Right atrium auricular region (tissue), 2 donors: ENCODE results near the gene IGFBP6. TPM values are rescaled to one million over a fixed set of nuclear protein-coding genes. Genes with fewer than 3 reads are reported as not detected.

Experiments
- DNase-seq: peaks from one replicate; pipeline ENCODE4 v3.0.0-alpha.2; 2019; ENCODE audit warnings: low spot score
- H3K27ac ChIP-seq, 2 donors: fragments of 200-600 bp; sonication (generic); 1 replicate in 1 of 2; 2 replicates in 1 of 2; pipeline ENCODE4 v1.5.1; 2016 to 2019
- H3K27me3 ChIP-seq, 2 donors: fragments of 200-600 bp; sonication (generic); one replicate each; pipeline versions ENCODE4 v1.5.1 to v1.6.0; 2017 to 2019
- H3K36me3 ChIP-seq: fragments of 200-600 bp; sonication (generic); one replicate; pipeline ENCODE4 v1.5.1; 2016
- H3K4me1 ChIP-seq, 2 donors: fragments of 200-600 bp; sonication (generic); one replicate each; pipeline versions ENCODE4 v1.5.1 to v1.6.0; 2017 to 2019
- H3K4me3 ChIP-seq, 2 donors: fragments of 200-600 bp; sonication (generic); 1 replicate in 1 of 2; 2 replicates in 1 of 2; pipeline ENCODE4 v1.5.1; 2017 to 2019; ENCODE audit warnings: mild to moderate bottlenecking in 1 of 2, moderate library complexity in 1 of 2
- H3K9me3 ChIP-seq, 2 donors: fragments of 200-600 bp; sonication (generic); one replicate each; pipeline ENCODE4 v1.5.1; 2019
- microRNA-seq, 2 donors: library from miRNA; unstranded; fragments of <30 nt; microRNA quantifications; one replicate each; pipeline ENCODE4, GENCODE V29; 2016 to 2017; ENCODE audit warnings: borderline number of aligned reads in 2 of 2, borderline replicate concordance in 1 of 2
- total RNA-seq, 2 donors: library from RNA; depleted of rRNA; stranded (reverse); fragments of >200 nt; gene quantifications; one replicate each; pipeline ENCODE4 v1.1.0, GENCODE V29; 2016
- TF ChIP-seq, protein P1 (sequence below), 2 donors: fragments of 200-600 bp; sonication (generic); IDR thresholded peaks; one replicate each; pipeline ENCODE4 v1.5.1; 2019; ENCODE audit warnings: antibody characterized with exemption in 2 of 2

Gene IGFBP6
- total RNA-seq, 2 donors from 2014 or later = 99.0 to 358 TPM

DNA sequence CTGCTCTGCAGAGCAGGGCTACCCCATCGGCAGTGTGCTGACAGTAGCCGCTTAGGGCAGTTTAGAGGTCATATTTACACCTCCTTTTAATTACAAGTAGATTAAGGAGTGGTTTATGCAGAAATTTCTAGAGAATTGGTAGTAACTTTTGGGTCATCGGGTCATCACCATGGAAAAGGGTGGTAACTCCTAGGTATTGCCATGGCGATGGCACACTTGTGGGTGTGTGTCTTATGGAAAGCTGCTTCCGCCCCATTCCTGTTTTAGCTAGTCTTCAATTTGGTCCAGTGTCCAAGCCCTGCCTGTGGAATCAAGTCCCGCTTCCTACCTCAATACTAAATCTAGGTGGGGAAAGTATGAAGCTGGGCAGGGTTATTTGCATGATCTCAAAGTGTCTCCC lies 53.6 kb downstream of the IGFBP6 start:
- Histone ChIP-seq H3K36me3 (no peaks in the 10 kb centered on the region), H3K9me3 (no peaks in the 10 kb centered on the region), H3K27ac (no peak overlapping the region), H3K4me1 (no peaks in the 10 kb centered on the region), H3K4me3 (no peak overlapping the region), H3K27me3 (no peaks in the 10 kb centered on the region)
- no peak for DNase-seq
- TF ChIP-seq, protein P1, sequence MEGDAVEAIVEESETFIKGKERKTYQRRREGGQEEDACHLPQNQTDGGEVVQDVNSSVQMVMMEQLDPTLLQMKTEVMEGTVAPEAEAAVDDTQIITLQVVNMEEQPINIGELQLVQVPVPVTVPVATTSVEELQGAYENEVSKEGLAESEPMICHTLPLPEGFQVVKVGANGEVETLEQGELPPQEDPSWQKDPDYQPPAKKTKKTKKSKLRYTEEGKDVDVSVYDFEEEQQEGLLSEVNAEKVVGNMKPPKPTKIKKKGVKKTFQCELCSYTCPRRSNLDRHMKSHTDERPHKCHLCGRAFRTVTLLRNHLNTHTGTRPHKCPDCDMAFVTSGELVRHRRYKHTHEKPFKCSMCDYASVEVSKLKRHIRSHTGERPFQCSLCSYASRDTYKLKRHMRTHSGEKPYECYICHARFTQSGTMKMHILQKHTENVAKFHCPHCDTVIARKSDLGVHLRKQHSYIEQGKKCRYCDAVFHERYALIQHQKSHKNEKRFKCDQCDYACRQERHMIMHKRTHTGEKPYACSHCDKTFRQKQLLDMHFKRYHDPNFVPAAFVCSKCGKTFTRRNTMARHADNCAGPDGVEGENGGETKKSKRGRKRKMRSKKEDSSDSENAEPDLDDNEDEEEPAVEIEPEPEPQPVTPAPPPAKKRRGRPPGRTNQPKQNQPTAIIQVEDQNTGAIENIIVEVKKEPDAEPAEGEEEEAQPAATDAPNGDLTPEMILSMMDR (IDR thresholded peaks at IDR 0.05) = no peak

Small RNA genes lying within 50 kb of the gene (microRNA-seq; reads per million reads assigned to microRNA genes)
- gene MIR6757 = 0.71 to 1.4 reads per million in 2 donors

Other genes starting within 250 kb of the IGFBP6 start
- not detected for gene KRT78, start 248.7 kb upstream of the IGFBP6 start, total RNA-seq
- 100 to 1,000 TPM; 199 to 271 TPM for gene KRT8, start 192.6 kb upstream of the IGFBP6 start, total RNA-seq
- 100 to 1,000 TPM in 1 of 2 donors, 10 to 100 TPM in 1; 85.1 to 150 TPM for gene KRT18, start 148.5 kb upstream of the IGFBP6 start, total RNA-seq
- 100 to 1,000 TPM; 272 to 383 TPM for gene EIF4B, start 91.2 kb upstream of the IGFBP6 start, total RNA-seq
- gene TNS2, start 47.6 kb upstream of the IGFBP6 start, total RNA-seq = 100 to 1,000 TPM in 1 of 2 donors, 10 to 100 TPM in 1; 76.2 to 153 TPM
- gene SPRYD3, start 18.3 kb upstream of the IGFBP6 start, total RNA-seq = 10 to 100 TPM; 33.5 to 64.5 TPM
- gene SOAT2, start 5.8 kb downstream of the IGFBP6 start, total RNA-seq = not detected
- gene ZNF740, start 83.1 kb downstream of the IGFBP6 start, total RNA-seq = 1 to 10 TPM; 5.9 to 7.4 TPM
- 1 to 10 TPM; 3.4 to 4.9 TPM for gene CSAD, start 83.3 kb downstream of the IGFBP6 start, total RNA-seq
- under 1 TPM in 1 of 2 donors, not detected in 1; 0.47 TPM for gene ITGB7, start 109.6 kb downstream of the IGFBP6 start, total RNA-seq
- 10 to 100 TPM; 14.8 to 15.0 TPM for gene RARG, start 134.5 kb downstream of the IGFBP6 start, total RNA-seq
- under 1 TPM; 0.12 to 0.59 TPM for gene ESPL1, start 170.6 kb downstream of the IGFBP6 start, total RNA-seq
- 100 to 1,000 TPM; 416 to 549 TPM for gene PFDN5, start 197.9 kb downstream of the IGFBP6 start, total RNA-seq
- gene MYG1, start 202.0 kb downstream of the IGFBP6 start, total RNA-seq = 10 to 100 TPM; 26.9 to 28.3 TPM
- 10 to 100 TPM; 30.4 to 30.8 TPM for gene AAAS, start 223.9 kb downstream of the IGFBP6 start, total RNA-seq
- gene SP7, start 238.7 kb downstream of the IGFBP6 start, total RNA-seq = not detected